Upper lobe of right lung (tissue), 1 donor: Measurements from ENCODE around the gene HYCC1. TPM values are rescaled to one million over a fixed set of nuclear protein-coding genes. Genes with fewer than 3 reads are reported as not detected.

Experiments
- ATAC-seq: fragments of 200-7000 bp; cut with Tn5 transposase; one replicate; pipeline ENCODE4 v1.9.1; 2020; ENCODE audit warnings: mild to moderate bottlenecking, moderate library complexity
- DNase-seq: peaks from one replicate; pipeline ENCODE4 v3.0.0-alpha.2; 2020
- H3K27ac ChIP-seq: fragments of 200-600 bp; one replicate; pipeline ENCODE4 v1.8.0; 2022
- H3K27me3 ChIP-seq: fragments of 200-600 bp; one replicate; pipeline ENCODE4 v1.8.0; 2022; ENCODE audit warnings: mild to moderate bottlenecking
- H3K36me3 ChIP-seq: fragments of 200-600 bp; one replicate; pipeline ENCODE4 v1.8.0; 2022
- H3K4me1 ChIP-seq: fragments of 200-600 bp; one replicate; pipeline ENCODE4 v1.8.0; 2022
- H3K4me3 ChIP-seq: fragments of 200-600 bp; one replicate; pipeline ENCODE4 v1.8.0; 2022; ENCODE audit warnings: mild to moderate bottlenecking
- H3K9me3 ChIP-seq: fragments of 200-600 bp; one replicate; pipeline ENCODE4 v1.8.0; 2022
- CTCF ChIP-seq: fragments of 200-600 bp; IDR thresholded peaks from one replicate; pipeline ENCODE4 v1.8.0; 2022; ENCODE audit warnings: antibody characterized with exemption
- intact Hi-C: fragments of 100-400 bp; cut with DNase I; formaldehyde crosslinking; loops from one replicate; pipeline ENCODE4 v1.11.0; 2022
- total RNA-seq: library from RNA; stranded (reverse); fragmentation: NEBNext Ultra II Directional; extraction: Animal tissue kit (Norgen Biotek cat#: 25700); gene quantifications from one replicate; pipeline ENCODE4 v1.2.1, GENCODE V29; 2021
- donor health status: DM: no; HTN: yes; CAD: no; lungs with severe emphysema.

HYCC1 gene
- total RNA-seq, 1 donor from 2014 or later = 47.7 TPM

GRCh38 chr7:22995011-22995410, 18.9 kb downstream of the HYCC1 start:
- no peak for TF ChIP-seq CTCF
- intact Hi-C loops = no loop called here
- Histone ChIP-seq H3K27me3 (no peaks in the 10 kb centered on the region), H3K36me3 (no peaks in the 10 kb centered on the region), H3K4me3 (no peak overlapping the region), H3K4me1 (peaks cover 4% of the 10 kb centered on the region), H3K27ac (no peak overlapping the region), H3K9me3 (no peaks in the 10 kb centered on the region)
- DNase-seq (no peak), ATAC-seq (no peak)

- no peak overlapping the region for H3K27ac ChIP-seq
- no peaks in the 10 kb centered on the region for H3K9me3 ChIP-seq
- intact Hi-C loops = no loop called here
- ATAC-seq (no peak), DNase-seq (no peak)
- no peaks in the 10 kb centered on the region for H3K27me3 ChIP-seq
- TF ChIP-seq CTCF = no peak
- H3K4me3 ChIP-seq = no peak overlapping the region
- H3K36me3 ChIP-seq = no peaks in the 10 kb centered on the region
- H3K4me1 ChIP-seq = no peaks in the 10 kb centered on the region
These were observed 20.8 kb downstream of the HYCC1 start for GRCh38 chr7:22992874-22993840.

DNA sequence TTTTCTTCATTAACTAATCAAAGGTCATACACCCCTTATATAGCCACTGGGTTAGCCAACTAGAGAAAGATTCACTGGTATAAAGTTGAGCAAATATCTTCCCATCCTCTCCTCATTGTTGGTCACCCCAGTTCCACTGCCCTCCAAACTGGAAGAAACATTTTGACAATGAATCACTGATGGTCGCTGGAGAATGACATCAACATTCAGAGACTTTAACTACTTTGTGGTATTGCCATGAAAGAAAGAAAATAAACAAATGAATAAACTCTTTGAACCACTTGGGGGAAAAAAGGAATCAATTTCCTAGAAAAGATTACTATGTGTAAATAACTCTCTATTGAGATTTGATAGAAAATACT, 23.4 kb downstream of the HYCC1 start:
- Histone ChIP-seq H3K4me1 (no peaks in the 10 kb centered on the region), H3K9me3 (no peaks in the 10 kb centered on the region), H3K4me3 (no peak overlapping the region), H3K27me3 (no peaks in the 10 kb centered on the region), H3K36me3 (no peaks in the 10 kb centered on the region), H3K27ac (no peak overlapping the region)
- intact Hi-C loops = no loop called here
- TF ChIP-seq CTCF = no peak
- ATAC-seq (no peak), DNase-seq (no peak)

DNA sequence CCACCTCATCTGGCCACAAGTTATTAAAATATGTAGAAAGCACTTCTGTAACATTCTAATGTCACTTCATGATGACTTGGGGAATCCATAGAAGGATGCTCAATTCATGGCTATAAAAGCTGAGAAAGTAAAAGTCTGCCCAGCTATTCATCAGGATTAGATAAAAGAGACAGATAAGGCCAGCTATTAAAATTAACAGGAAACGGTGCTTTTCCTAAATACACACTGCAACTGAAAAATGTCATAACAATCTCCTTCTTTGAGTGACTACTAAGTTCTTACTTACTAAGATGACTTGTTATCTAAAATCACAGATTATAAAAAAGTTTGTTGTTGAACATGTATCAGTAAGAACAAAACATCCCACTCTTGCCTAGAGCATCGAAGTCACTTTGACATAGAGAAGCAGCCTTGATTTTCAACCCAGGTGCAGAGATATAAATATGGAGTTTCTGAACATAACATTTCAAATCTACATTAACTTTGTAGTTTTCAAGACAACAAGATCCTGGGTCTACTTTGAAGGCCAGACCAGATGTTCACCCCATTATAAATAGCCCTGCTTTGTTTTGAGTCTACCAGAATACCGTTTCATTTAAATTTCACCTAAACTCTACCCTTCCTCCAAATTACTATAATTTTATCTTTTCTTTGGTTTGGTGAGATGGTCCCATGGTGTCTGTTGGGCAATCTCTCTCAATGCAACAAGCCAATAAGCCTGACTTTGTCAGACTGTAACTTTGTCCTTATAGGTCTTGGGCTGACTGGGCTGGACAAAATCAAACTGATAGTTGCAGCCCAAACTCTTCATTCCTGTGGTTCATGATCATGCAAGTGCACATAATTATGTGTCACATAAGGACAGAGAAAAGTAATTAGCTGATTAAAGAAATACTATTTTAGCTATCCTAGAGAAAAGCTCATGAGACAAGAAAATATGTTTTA, 24.0 kb downstream of the HYCC1 start:
- no peaks in the 10 kb centered on the region for H3K9me3 ChIP-seq
- ATAC-seq (no peak), DNase-seq (no peak)
- no peak for TF ChIP-seq CTCF
- no peak overlapping the region for H3K4me3 ChIP-seq
- no peaks in the 10 kb centered on the region for H3K36me3 ChIP-seq
- H3K27ac ChIP-seq = no peak overlapping the region
- H3K27me3 ChIP-seq = no peaks in the 10 kb centered on the region
- intact Hi-C loops = no loop called here
- no peaks in the 10 kb centered on the region for H3K4me1 ChIP-seq

- DNase-seq = no peak
- Histone ChIP-seq H3K4me1 (no peaks in the 10 kb centered on the region), H3K4me3 (no peak overlapping the region), H3K9me3 (no peaks in the 10 kb centered on the region), H3K27ac (no peak overlapping the region), H3K36me3 (no peaks in the 10 kb centered on the region), H3K27me3 (no peaks in the 10 kb centered on the region)
- ATAC-seq = no peak
- intact Hi-C loops = no loop called here
- no peak for TF ChIP-seq CTCF
These were observed 28.5 kb downstream of the HYCC1 start for GRCh38 chr7:22985436-22985835.
